Measurements from ENCODE around the gene POMP.

- TF ChIP-seq POLR2A (IDR thresholded peaks at IDR 0.05) = no peak
- TF ChIP-seq, protein P1, sequence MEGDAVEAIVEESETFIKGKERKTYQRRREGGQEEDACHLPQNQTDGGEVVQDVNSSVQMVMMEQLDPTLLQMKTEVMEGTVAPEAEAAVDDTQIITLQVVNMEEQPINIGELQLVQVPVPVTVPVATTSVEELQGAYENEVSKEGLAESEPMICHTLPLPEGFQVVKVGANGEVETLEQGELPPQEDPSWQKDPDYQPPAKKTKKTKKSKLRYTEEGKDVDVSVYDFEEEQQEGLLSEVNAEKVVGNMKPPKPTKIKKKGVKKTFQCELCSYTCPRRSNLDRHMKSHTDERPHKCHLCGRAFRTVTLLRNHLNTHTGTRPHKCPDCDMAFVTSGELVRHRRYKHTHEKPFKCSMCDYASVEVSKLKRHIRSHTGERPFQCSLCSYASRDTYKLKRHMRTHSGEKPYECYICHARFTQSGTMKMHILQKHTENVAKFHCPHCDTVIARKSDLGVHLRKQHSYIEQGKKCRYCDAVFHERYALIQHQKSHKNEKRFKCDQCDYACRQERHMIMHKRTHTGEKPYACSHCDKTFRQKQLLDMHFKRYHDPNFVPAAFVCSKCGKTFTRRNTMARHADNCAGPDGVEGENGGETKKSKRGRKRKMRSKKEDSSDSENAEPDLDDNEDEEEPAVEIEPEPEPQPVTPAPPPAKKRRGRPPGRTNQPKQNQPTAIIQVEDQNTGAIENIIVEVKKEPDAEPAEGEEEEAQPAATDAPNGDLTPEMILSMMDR (IDR thresholded peaks at IDR 0.05) = no peak
These were observed 12.3 kb downstream of the POMP start for GRCh38 chr13:28671126-28671792.

All from uterus (tissue), 2 donors.